ENCODE results near the gene SP9.

The SP9 gene
- 0 reads per million in 4 experiments for total RNA-seq

- no peak for DNase-seq
Measured at GRCh38 chr2:174334781-174335251, at the start of gene SP9. Gene SP9 (plus strand): TSS chr2:174334954. CDS start chr2:174335093, 139 bp downstream.

DNA sequence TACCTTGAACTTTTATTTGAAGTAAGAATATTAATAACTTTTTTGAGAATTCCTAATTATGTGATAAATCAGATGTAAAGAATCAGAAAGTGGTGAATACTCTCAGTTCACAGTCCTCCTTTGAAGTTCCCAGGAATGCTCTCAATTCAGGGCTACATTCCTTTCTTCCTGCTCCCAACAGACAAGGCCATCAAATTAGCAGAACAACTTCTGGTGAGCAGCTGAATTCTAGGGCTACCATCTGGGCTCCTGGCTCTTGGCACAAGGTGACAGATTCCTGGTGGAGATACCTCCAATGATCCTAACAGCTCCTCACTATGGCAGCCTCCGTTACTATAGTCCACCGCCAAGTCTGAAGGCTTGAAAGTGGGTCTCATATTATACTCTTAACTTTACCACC, 48.6 kb upstream of the SP9 start:
- no peak for DNase-seq

GRCh38 chr2:174292908-174293307, 41.8 kb upstream of the SP9 start:
- no peak for DNase-seq

- no peak for DNase-seq
Measured at GRCh38 chr2:174300114-174300513, 34.6 kb upstream of the SP9 start.

GRCh38 chr2:174312581-174313234, 22.0 kb upstream of the SP9 start:
- no peak for DNase-seq

DNA sequence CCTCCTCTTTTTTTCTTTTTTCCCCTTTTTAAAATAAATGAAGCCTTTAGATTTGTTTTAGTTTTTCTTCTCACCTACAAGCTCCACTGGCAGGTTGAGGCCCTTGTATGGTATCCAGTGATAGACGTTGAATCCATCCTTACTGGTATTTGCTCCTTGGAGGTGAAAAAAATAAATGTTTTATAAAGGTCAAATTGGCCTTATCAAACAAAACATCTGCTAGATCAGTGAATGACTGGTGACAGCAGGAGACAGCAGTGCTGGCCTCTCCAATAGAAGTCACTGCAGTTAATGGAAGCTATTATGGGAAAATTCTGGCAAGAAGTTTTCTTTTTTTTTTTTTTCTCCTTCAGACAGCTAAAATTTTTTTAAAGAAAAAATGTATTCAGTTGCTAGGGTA, 12.6 kb upstream of the SP9 start:
- DNase-seq: no peak

DNA sequence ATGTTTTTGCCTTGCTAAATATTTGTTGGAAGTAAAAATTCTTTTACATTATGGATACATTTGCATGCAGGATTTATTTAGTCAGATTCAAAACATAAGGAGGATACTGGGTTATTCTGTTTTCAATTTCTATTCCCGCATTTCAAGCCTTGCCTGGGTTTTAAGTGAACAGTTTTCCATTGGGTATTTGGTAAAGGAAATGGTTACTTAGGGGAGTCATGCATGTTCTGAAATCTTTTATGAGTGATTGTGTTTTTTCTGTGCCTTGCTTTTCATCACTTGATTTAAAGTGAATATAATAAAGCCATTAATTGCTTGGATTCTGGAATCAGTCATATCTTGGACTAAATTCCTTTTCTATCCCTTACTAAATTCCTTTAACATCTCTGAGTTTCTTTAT, 12.0 kb upstream of the SP9 start:
- no peak for DNase-seq

DNA sequence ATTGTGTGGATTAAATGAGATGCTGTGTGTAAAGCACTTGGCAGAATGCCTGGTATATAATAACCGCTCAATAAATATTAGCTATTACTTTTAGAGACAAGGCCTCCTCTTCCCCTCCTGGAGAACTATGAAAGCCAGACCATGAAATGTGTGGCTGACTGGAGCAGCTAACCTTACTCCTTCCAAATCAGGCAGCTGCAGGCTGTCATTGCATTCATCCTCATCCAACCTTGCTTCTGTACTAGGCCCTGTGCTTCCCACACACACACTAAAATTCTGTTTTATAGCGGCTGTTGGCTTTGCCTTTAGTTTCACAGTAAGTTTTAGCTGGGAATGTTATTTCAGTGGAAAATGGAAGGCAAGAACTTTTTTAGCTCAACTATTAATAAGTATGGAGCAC, 10.2 kb upstream of the SP9 start:
- DNase-seq: no peak

DNA sequence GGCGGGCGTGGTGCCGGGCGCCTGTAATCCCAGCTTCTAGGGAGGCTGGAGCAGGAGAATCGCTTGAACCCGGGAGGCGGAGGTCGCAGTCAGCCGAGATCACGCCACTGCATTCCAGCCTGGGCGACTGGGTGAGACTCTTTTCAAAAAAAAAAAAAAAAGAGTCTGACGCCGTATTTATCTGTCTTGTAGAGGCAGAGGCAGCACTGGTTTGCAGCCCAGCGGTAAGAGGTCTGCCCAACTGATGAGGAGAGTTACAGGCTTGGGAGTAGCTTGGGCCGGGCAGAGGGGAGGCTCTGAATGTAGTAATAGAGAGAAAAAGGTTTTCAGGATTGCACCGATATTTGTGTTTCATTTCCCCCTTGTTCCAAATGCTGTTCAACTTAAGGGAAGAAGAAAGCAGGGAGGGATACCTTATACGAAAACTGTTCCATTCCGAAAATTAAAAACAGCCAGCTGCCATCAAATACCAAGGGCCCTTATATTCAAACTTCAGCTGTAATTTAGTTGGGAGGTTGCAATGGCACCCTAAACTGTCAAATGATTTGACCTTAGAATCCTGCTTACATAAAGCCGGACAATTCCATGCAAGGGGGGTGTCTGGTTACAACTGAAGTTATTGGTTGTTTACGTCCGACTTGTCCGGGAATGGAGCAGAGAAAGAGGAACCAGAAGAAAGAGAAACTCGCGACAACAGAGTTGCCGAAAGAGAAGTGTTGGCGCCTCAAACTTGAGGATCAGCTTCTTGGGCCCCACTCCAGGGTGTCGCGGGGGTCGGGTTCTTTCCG, 9.2 kb upstream of the SP9 start:
- no peak for DNase-seq

DNA sequence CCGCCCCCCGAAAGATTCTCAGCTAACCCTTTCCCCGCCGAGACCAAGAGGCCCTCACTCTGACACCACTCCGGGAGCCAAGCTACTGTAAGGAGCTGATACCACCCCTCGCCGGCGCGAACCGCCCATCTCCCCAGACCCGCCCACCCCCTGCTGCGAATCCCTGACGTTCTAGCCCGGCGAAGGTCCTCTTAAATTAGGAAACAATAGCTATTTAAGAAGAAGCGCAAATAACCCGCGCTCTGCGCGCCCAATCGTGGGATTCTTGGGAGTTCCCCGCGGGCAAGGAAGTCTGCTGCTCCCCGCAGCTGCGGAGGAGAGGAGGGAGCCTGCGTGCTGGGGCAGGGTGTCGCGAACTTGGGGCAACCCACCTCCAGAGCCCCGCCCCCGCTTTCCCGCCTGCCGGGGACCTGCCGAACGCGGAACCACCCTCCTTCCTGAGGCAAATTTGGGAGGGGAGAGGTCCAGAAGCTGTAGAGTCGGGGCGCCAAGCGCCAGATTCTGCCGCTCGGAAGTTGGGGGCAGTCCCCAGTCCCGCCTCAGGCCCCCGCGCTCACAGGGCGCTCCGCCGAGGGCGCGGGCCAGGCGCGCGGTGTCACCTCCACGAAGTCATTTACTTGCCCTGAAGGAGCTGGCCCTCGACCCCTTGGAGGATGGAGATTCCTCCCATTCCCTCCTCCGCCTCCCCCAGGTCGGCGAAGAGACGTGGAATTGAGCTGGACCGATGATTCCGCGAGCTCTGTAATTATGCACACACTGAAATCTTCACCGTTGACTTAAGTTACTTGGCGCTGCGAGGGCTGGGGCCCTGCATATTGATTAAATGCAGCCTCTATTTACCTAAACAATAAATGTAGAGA, 8.4 kb upstream of the SP9 start:
- DNase-seq: no peak

GRCh38 chr2:174327021-174327840, 7.5 kb upstream of the SP9 start:
- DNase-seq: no peak

- DNase-seq: no peak
Measured at GRCh38 chr2:174327841-174328113, 7.0 kb upstream of the SP9 start.

- no peak for DNase-seq
Measured at GRCh38 chr2:174328114-174328960, 6.4 kb upstream of the SP9 start.

- no peak for DNase-seq
Measured at GRCh38 chr2:174328961-174329715, 5.6 kb upstream of the SP9 start.

DNA sequence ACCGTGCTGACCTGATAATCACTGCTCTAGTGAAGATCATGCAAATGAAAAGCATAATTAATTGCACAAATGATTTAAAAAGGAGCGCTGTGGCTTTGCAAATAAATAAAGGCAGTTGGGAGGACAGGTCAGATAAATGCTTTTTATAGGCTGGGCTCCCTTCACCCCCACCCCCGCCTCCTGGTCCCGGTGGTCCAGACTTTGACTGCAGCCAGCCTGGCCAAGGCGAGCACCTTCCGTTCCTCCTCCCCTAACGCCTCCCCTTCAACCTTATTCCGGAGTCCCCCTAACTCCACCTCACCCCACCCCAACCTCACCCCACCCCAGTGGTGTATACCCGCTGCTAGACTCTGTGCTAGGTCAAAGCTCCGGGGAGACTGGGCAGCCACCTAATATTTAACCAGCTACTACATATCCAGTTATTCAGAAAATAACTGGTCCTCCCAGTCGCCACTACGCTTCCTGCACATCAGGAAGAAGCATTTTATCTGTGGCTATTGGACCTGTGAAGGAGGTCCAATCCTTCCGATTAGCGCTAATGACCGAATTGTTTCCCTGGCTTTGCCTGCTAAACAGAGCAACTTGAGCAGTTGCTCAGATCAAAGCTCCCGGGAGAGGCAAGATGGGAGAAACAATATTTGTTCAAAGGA, 3.7 kb upstream of the SP9 start:
- DNase-seq: no peak

GRCh38 chr2:174331595-174332216, 3.0 kb upstream of the SP9 start:
- no peak for DNase-seq

DNA sequence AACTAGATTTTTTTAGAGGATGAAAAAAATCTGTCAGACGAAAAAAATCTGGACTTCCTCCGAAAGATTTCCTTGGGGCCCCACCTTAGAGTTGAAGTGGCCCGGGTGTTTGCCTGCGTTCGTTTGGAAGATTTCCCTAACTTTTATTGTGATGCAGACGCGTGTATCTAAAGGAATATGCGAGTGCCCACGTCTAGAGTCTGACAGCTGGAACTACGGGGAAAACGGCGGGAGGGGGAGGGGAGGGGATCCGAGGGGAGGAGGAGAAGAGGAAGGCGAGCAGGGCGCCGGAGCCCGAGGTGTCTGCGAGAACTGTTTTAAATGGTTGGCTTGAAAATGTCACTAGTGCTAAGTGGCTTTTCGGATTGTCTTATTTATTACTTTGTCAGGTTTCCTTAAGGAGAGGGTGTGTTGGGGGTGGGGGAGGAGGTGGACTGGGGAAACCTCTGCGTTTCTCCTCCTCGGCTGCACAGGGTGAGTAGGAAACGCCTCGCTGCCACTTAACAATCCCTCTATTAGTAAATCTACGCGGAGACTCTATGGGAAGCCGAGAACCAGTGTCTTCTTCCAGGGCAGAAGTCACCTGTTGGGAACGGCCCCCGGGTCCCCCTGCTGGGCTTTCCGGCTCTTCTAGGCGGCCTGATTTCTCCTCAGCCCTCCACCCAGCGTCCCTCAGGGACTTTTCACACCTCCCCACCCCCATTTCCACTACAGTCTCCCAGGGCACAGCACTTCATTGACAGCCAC, 2.4 kb upstream of the SP9 start:
- no peak for DNase-seq

DNA sequence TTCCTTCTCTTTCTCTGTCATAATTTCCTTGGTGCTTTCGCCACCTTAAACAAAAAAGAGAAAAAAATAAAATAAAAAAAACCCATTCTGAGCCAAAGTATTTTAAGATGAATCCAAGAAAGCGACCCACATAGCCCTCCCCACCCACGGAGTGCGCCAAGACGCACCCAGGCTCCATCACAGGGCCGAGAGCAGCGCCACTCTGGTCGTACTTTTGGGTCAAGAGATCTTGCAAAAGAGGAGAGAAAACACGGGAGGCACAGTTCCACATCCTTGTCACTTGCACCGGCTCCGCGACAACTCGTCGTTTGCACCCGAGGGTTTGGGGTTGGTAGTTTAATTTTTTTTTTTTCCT, 1.8 kb upstream of the SP9 start:
- no peak for DNase-seq

Measured in effector CD8-positive, alpha-beta T cell (primary cell).